ENCODE results near the gene CAMTA1.

- TF ChIP-seq CTCF (IDR thresholded peaks at IDR 0.05; ENCODE audit: low read length), result no peak
- TF ChIP-seq EZH2phosphoT487 (IDR thresholded peaks at IDR 0.05; ENCODE audit: low read length), result no peak
These were observed 871.4 kb downstream of the CAMTA1 start for GRCh38 chr1:7656557-7657215.
